NCI-H1105 treated with DMSO at 0.1 percent for 48 hours (cell line): ENCODE data around the gene MINDY3.
A peak's percentile ranks its signal among the peaks of the same experiment; 100 is the strongest.
"Not testable (repeated sequence)": the region's sequence is repeated elsewhere in the genome, so short reads cannot be mapped to it uniquely, and the experiment has no call there.

Experiments
- DNase-seq: peaks from one replicate; lab custom pipeline; 2025; lab: John Stamatoyannopoulos, UW

The MINDY3 gene

GRCh38 chr10:15780353-15781135 lies 79.8 kb downstream of the MINDY3 start:
- peak; percentile 58 for DNase-seq

- DNase-seq, result no peak
Measured at GRCh38 chr10:15775513-15775912, 84.8 kb downstream of the MINDY3 start.

- DNase-seq, result not testable (repeated sequence)
Measured at GRCh38 chr10:15774534-15774933, 85.8 kb downstream of the MINDY3 start.

GRCh38 chr10:15764892-15765454 lies 95.3 kb downstream of the MINDY3 start:
- DNase-seq, result no peak

GRCh38 chr10:15763006-15763405 lies 97.3 kb downstream of the MINDY3 start:
- peak; percentile 2 for DNase-seq

- not testable (repeated sequence) for DNase-seq
Measured at GRCh38 chr10:15762239-15762638, 98.1 kb downstream of the MINDY3 start.

- not testable (repeated sequence) for DNase-seq
Measured at GRCh38 chr10:15761224-15761623, 99.1 kb downstream of the MINDY3 start.

GRCh38 chr10:15760681-15761080 lies 99.6 kb downstream of the MINDY3 start:
- DNase-seq, result no peak

- no peak for DNase-seq
Measured at GRCh38 chr10:15759265-15759664, 101.0 kb downstream of the MINDY3 start.

GRCh38 chr10:15758618-15759017 lies 101.7 kb downstream of the MINDY3 start:
- no peak for DNase-seq

- no peak for DNase-seq
Measured at GRCh38 chr10:15754937-15755336, 105.4 kb downstream of the MINDY3 start.

GRCh38 chr10:15751046-15751445 lies 109.3 kb downstream of the MINDY3 start:
- no peak for DNase-seq

GRCh38 chr10:15748126-15748525 lies 112.2 kb downstream of the MINDY3 start:
- DNase-seq, result no peak

GRCh38 chr10:15747632-15748031 lies 112.7 kb downstream of the MINDY3 start:
- DNase-seq, result no peak

GRCh38 chr10:15745751-15746150 lies 114.6 kb downstream of the MINDY3 start:
- DNase-seq, result no peak

GRCh38 chr10:15744217-15744865 lies 116.0 kb downstream of the MINDY3 start:
- DNase-seq, result peak; percentile 23

- no peak for DNase-seq
Measured at GRCh38 chr10:15743443-15743842, 116.9 kb downstream of the MINDY3 start.

GRCh38 chr10:15742836-15743235 lies 117.5 kb downstream of the MINDY3 start:
- no peak for DNase-seq

GRCh38 chr10:15742102-15742501 lies 118.2 kb downstream of the MINDY3 start:
- no peak for DNase-seq

GRCh38 chr10:15741581-15741980 lies 118.7 kb downstream of the MINDY3 start:
- no peak for DNase-seq

- no peak for DNase-seq
Measured at GRCh38 chr10:15740261-15740660, 120.0 kb downstream of the MINDY3 start.

GRCh38 chr10:15739254-15739970 lies 120.9 kb downstream of the MINDY3 start:
- DNase-seq, result no peak
